ENCODE results near the gene CDK11B. TPM values are rescaled to one million over a fixed set of nuclear protein-coding genes. Genes with fewer than 3 reads are reported as not detected.

Gene CDK11B
- total RNA-seq, 4 donors from 2014 or later, result 27.2 to 68.9 (median 33.0) TPM

- DNase-seq (ENCODE audit: extremely low spot score), result no peak
- Histone ChIP-seq H3K27ac (replicated peaks in 1 of 4) (no peak overlapping the region), H3K36me3 (no peaks in the 10 kb centered on the region), H3K27me3 (peaks cover 0 to 76% (median 25%) of the 10 kb centered on the region in 4 donors), H3K4me3 (no peak overlapping the region), H3K4me1 (peaks cover 13 to 34% (median 20%) of the 10 kb centered on the region in 4 donors), H3K9me3 (no peaks in the 10 kb centered on the region)
- intact Hi-C loops (cut with DNase I), result no loop called here
- 53% methylated on average over 16 of the region's 18 CpGs for WGBS
- TF ChIP-seq EP300 (IDR thresholded peaks at IDR 0.05), result no peak
- no peak for TF ChIP-seq CTCF (IDR thresholded peaks at IDR 0.05)
- no peak for TF ChIP-seq POLR2AphosphoS5 (IDR thresholded peaks at IDR 0.05)
- no peak for TF ChIP-seq POLR2A (IDR thresholded peaks at IDR 0.05; ENCODE audit: low read depth)
These were observed 56.4 kb downstream of the CDK11B start for GRCh38 chr1:1602304-1602967.

GRCh38 chr1:1601564-1602303 is 57.1 kb downstream of the CDK11B start:
- TF ChIP-seq POLR2AphosphoS5 (IDR thresholded peaks at IDR 0.05) (no peak), EP300 (IDR thresholded peaks at IDR 0.05) (no peak), POLR2A (IDR thresholded peaks at IDR 0.05; ENCODE audit: low read depth) (no peak), CTCF (IDR thresholded peaks at IDR 0.05) (no peak)
- intact Hi-C loops (cut with DNase I), result no loop called here
- H3K4me3 ChIP-seq, result no peak overlapping the region
- peaks cover 0 to 83% (median 25%) of the 10 kb centered on the region in 4 donors for H3K27me3 ChIP-seq
- H3K27ac ChIP-seq (replicated peaks in 1 of 4), result no peak overlapping the region
- 80% methylated on average over 7 of the region's 15 CpGs for WGBS
- no peak for DNase-seq (ENCODE audit: extremely low spot score)
- no peaks in the 10 kb centered on the region for H3K9me3 ChIP-seq
- peaks cover 19 to 38% (median 25%) of the 10 kb centered on the region in 4 donors for H3K4me1 ChIP-seq
- no peaks in the 10 kb centered on the region for H3K36me3 ChIP-seq

- intact Hi-C loops (cut with DNase I), result no loop called here
These were observed 57.8 kb downstream of the CDK11B start for GRCh38 chr1:1600861-1601563.

More at GRCh38 chr1:1600861-1601563, 57.8 kb downstream of the CDK11B start:
- H3K27ac ChIP-seq (replicated peaks in 1 of 4), result no peak overlapping the region
- peaks cover 19 to 38% (median 25%) of the 10 kb centered on the region in 4 donors for H3K4me1 ChIP-seq
- H3K9me3 ChIP-seq, result no peaks in the 10 kb centered on the region
- H3K4me3 ChIP-seq, result peak overlapping the region in 3 of 4 donors; percentile 44 to 58 (median 48)
- no peaks in the 10 kb centered on the region for H3K36me3 ChIP-seq
- WGBS, result 36% methylated on average over 3 of the region's 22 CpGs
- peaks cover 0 to 91% (median 25%) of the 10 kb centered on the region in 4 donors for H3K27me3 ChIP-seq
- TF ChIP-seq POLR2A (IDR thresholded peaks at IDR 0.05; ENCODE audit: low read depth) (no peak), CTCF (IDR thresholded peaks at IDR 0.05) (no peak), POLR2AphosphoS5 (IDR thresholded peaks at IDR 0.05) (no peak), EP300 (IDR thresholded peaks at IDR 0.05) (no peak)
- no peak for DNase-seq (ENCODE audit: extremely low spot score)

Data from esophagus muscularis mucosa (tissue), 4 donors.